Measurements from ENCODE around the gene DIS3L2. TPM values are rescaled to one million over a fixed set of nuclear protein-coding genes. Genes with fewer than 3 reads are reported as not detected.
"Not testable (repeated sequence)": the region's sequence is repeated elsewhere in the genome, so short reads cannot be mapped to it uniquely, and the experiment has no call there.

DIS3L2 gene
- total and polyA plus RNA-seq, 2 experiments from 2014 or later: 35.5 to 50.1 TPM

DNA sequence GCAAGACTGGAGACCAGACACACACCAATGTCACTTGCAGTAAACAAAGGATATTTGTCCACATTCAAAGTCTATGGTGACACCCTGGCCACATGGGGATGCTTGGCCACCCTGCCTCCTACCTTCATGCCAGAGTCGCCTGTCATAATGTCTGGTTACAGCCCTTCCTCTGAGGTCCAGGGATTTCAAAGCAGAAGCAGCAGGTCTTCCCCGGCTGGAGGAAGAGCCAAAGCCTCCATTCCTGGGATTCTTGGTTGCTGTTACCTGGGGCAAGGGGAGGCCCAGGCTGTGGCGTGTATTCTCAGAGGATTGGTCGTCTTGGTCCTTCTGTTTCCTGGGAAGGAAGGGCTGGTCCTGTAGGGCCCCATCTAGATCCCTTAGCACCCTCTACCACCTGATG is 414.7 kb downstream of the DIS3L2 start:
- Histone ChIP-seq H3K4me3 (no peak overlapping the region), H3K27ac (no peak overlapping the region), H3K4me1 (ENCODE audit: low read depth) (no peaks in the 10 kb centered on the region), H3K9me3 (ENCODE audit: low read depth) (no peaks in the 10 kb centered on the region), H3K27me3 (peaks cover 25% of the 10 kb centered on the region), H3K36me3 (no peaks in the 10 kb centered on the region)
- DNase-seq (ENCODE audit: low read depth in 1 of 2, low spot score in 1 of 2): no peak
- TF ChIP-seq CTCF (IDR thresholded peaks at IDR 0.05; ENCODE audit: low read depth, low read length): no peak

DNA sequence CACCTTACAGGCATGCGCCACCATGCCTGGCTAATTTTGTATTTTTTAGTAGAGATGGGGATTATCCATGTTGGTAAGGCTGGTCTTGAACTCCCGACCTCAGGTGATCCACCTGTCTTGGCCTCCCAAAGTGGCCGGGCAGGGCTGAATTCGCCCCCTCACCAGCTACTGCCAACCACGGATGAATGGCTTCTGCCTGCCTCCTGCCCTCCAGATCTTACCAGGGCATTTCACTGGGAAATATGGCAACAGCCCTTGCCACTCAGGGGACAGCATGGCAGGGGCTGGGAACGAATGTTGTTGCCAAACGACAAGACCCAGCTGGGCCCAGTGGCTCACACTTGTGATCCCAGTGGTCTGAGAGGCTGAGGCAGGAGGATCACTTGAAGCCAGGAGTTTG is 415.2 kb downstream of the DIS3L2 start:
- Histone ChIP-seq H3K9me3 (ENCODE audit: low read depth) (no peaks in the 10 kb centered on the region), H3K27me3 (peaks cover 26% of the 10 kb centered on the region), H3K4me3 (no peak overlapping the region), H3K27ac (no peak overlapping the region), H3K36me3 (no peaks in the 10 kb centered on the region), H3K4me1 (ENCODE audit: low read depth) (no peaks in the 10 kb centered on the region)
- TF ChIP-seq CTCF (IDR thresholded peaks at IDR 0.05; ENCODE audit: low read depth, low read length): no peak
- no peak for DNase-seq (ENCODE audit: low read depth in 1 of 2, low spot score in 1 of 2)

GRCh38 chr2:232377319-232377718 is 415.8 kb downstream of the DIS3L2 start:
- no peaks in the 10 kb centered on the region for H3K36me3 ChIP-seq
- DNase-seq (ENCODE audit: low read depth in 1 of 2, low spot score in 1 of 2): no peak
- H3K27ac ChIP-seq: no peak overlapping the region
- peaks cover 30% of the 10 kb centered on the region for H3K27me3 ChIP-seq
- H3K4me3 ChIP-seq: no peak overlapping the region
- no peak for TF ChIP-seq CTCF (IDR thresholded peaks at IDR 0.05; ENCODE audit: low read depth, low read length)
- H3K4me1 ChIP-seq (ENCODE audit: low read depth): no peaks in the 10 kb centered on the region
- H3K9me3 ChIP-seq (ENCODE audit: low read depth): no peaks in the 10 kb centered on the region

- Histone ChIP-seq H3K36me3 (no peaks in the 10 kb centered on the region), H3K4me3 (no peak overlapping the region), H3K27me3 (peaks cover 38% of the 10 kb centered on the region), H3K9me3 (ENCODE audit: low read depth) (no peaks in the 10 kb centered on the region), H3K4me1 (ENCODE audit: low read depth) (no peaks in the 10 kb centered on the region), H3K27ac (no peak overlapping the region)
- DNase-seq (ENCODE audit: low read depth in 1 of 2, low spot score in 1 of 2): no peak
- TF ChIP-seq CTCF (IDR thresholded peaks at IDR 0.05; ENCODE audit: low read depth, low read length): no peak
Measured at GRCh38 chr2:232377841-232378734, 416.6 kb downstream of the DIS3L2 start.

DNA sequence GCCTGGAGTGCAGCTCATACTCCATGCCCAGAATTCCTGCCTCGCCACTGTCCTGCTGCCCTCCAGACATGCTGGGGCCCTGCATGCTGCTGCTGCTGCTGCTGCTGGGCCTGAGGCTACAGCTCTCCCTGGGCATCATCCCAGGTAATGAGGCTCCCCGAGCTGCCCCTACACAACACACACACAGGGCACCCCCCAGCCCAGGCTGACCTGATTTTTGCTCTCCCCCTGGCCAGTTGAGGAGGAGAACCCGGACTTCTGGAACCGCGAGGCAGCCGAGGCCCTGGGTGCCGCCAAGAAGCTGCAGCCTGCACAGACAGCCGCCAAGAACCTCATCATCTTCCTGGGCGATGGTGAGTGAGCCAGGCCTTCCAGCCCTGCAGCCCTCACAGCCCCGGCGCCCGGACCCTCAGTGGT is 417.2 kb downstream of the DIS3L2 start, which contains the start of gene ALPP:
Gene ALPP, plus strand, starts transcription at position 17 of the 417 bp plus-strand sequence. Its CDS starts 52 bp downstream, at position 69.
- H3K27ac ChIP-seq; H3K4me3 ChIP-seq; DNase-seq (ENCODE audit: low read depth in 1 of 2, low spot score in 1 of 2); H3K4me1 ChIP-seq (ENCODE audit: low read depth); H3K9me3 ChIP-seq (ENCODE audit: low read depth); H3K36me3 ChIP-seq: not testable (repeated sequence)
- H3K27me3 ChIP-seq: peaks cover 45% of the 10 kb centered on the region

DNA sequence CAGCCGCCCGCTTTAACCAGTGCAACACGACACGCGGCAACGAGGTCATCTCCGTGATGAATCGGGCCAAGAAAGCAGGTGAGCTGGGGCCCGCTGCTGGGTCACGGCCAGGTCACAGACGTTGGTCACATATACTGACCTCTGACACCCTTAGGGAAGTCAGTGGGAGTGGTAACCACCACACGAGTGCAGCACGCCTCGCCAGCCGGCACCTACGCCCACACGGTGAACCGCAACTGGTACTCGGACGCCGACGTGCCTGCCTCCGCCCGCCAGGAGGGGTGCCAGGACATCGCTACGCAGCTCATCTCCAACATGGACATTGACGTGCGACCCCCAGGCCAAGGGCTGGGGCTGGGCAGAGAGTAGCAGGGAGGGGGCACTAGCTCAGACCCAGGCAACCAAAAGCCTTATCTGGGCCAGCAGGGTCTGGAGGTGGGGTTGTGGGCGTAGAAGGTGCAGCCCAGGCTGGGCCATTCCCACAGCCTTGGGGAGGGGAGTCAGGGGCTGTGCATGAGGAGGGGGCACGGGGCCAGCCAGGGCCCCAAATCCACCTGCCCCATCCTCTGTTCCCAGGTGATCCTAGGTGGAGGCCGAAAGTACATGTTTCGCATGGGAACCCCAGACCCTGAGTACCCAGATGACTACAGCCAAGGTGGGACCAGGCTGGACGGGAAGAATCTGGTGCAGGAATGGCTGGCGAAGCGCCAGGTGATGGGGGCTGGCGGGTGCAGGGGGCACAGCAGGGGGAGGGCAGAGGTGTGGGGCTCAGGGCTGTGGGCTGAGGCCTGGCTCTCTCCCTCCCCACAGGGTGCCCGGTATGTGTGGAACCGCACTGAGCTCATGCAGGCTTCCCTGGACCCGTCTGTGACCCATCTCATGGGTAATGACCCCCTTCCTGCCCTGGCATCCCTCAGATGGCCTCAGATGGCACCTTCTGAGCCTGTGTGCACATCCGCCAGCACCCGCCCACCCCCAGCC is 418.4 kb downstream of the DIS3L2 start:
- not testable (repeated sequence) for H3K4me1 ChIP-seq (ENCODE audit: low read depth); DNase-seq (ENCODE audit: low read depth in 1 of 2, low spot score in 1 of 2); H3K36me3 ChIP-seq; H3K27ac ChIP-seq; H3K9me3 ChIP-seq (ENCODE audit: low read depth); H3K4me3 ChIP-seq
- H3K27me3 ChIP-seq: peaks cover 51% of the 10 kb centered on the region

- H3K9me3 ChIP-seq (ENCODE audit: low read depth); H3K27ac ChIP-seq; DNase-seq (ENCODE audit: low read depth in 1 of 2, low spot score in 1 of 2); H3K36me3 ChIP-seq; H3K4me1 ChIP-seq (ENCODE audit: low read depth); H3K4me3 ChIP-seq: not testable (repeated sequence)
- peaks cover 56% of the 10 kb centered on the region for H3K27me3 ChIP-seq
Measured at GRCh38 chr2:232381204-232382031, 419.9 kb downstream of the DIS3L2 start.

All from cardiac muscle cell (in vitro differentiated cells and primary cell).